Measurements from ENCODE around the gene SAP25.

GRCh38 chr7:100609958-100610357, 36.3 kb upstream of the SAP25 start:
- TF ChIP-seq EZH2 (IDR thresholded peaks at IDR 0.05; ENCODE audit: insufficient read depth, poor library complexity, severe bottlenecking) (no peak), EZH2phosphoT487 (IDR thresholded peaks at IDR 0.05; ENCODE audit: insufficient read depth, low read depth) (no peak)
